ENCODE data around the gene BRSK2. TPM values are rescaled to one million over a fixed set of nuclear protein-coding genes. Genes with fewer than 3 reads are reported as not detected.
A peak's percentile ranks its signal among the peaks of the same experiment; 100 is the strongest.

The BRSK2 gene
- polyA plus RNA-seq, 1 of the 3 experiments (the other 2 are of a cell fraction): 0.64 TPM

DNA sequence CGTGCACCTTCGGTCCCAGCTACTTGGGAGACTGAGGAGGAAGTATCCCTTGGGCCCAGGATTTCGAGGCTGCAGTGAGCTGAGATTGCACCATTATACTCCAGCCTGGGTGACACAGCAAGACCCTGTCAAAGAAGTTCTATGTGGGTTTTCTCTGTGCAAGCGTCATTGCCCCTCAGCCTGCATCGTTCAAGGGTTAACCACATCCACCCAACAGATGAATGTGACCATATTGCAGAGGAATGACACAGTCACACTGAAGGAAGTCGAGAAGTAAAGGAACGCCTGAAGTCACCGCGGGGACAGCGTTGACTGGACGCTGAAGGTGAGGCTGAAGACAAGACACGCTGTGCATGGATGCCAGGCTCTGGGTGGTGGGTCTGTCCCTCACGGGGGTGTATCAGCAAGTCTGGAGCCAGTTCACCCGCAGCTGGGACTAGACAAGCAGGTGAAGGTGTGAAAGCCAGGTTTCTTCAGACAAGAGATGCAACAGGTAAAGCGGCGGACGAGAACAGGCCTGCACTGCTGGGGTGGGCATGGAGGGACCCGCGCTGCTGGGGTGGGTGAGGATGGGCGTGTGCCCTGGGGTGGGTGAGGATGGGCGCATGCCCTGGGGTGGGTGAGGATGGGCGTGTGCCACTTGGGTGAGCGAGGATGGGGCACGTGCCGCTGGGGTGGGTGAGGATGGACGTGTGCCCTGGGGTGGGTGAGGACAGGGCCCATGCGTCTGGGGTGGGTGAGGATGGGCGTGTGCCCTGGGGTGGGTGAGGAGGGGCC lies 43.8 kb upstream of the BRSK2 start:
- no peaks in the 10 kb centered on the region for H3K9me3 ChIP-seq
- H3K9me2 ChIP-seq: no peaks in the 10 kb centered on the region
- no peaks in the 10 kb centered on the region for H4K20me1 ChIP-seq (ENCODE audit: insufficient read depth)
- H3K4me2 ChIP-seq: no peak overlapping the region
- ChIA-PET POLR2A (no interaction called here), CTCF (no interaction called here)
- whole genome bisulfite sequencing (ENCODE audit: low lambda C conversion rate): 67% methylated on average over 25 of the region's 28 CpGs
- no peaks in the 10 kb centered on the region; a peak in 1 of 4 replicates for H3K4me1 ChIP-seq (ENCODE audit: control insufficient read depth in 1 of 2, insufficient read depth in 2 of 2, low read depth in 1 of 2, low read length in 1 of 2)
- peak; percentile 9 for DNase-seq
- H3K27ac ChIP-seq (ENCODE audit: low read depth in 2 of 2, low read length in 1 of 2): no peak overlapping the region
- TF ChIP-seq EP300 (IDR thresholded peaks at IDR 0.05; ENCODE audit: borderline replicate concordance in 1 of 2, low read depth in 1 of 2, low read length in 1 of 2) (no peak), YY1 (IDR thresholded peaks at IDR 0.05; ENCODE audit: low read depth) (no peak), RFX5 (IDR thresholded peaks at IDR 0.05; ENCODE audit: low read length) (no peak), NRF1 (IDR thresholded peaks at IDR 0.05; ENCODE audit: low read depth, low read length) (no peak), ELF1 (IDR thresholded peaks at IDR 0.05) (no peak)
- TF ChIP-seq, protein P1, sequence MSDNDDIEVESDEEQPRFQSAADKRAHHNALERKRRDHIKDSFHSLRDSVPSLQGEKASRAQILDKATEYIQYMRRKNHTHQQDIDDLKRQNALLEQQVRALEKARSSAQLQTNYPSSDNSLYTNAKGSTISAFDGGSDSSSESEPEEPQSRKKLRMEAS (IDR thresholded peaks at IDR 0.05; ENCODE audit: low read depth): no peak
- TF ChIP-seq, protein P2, sequence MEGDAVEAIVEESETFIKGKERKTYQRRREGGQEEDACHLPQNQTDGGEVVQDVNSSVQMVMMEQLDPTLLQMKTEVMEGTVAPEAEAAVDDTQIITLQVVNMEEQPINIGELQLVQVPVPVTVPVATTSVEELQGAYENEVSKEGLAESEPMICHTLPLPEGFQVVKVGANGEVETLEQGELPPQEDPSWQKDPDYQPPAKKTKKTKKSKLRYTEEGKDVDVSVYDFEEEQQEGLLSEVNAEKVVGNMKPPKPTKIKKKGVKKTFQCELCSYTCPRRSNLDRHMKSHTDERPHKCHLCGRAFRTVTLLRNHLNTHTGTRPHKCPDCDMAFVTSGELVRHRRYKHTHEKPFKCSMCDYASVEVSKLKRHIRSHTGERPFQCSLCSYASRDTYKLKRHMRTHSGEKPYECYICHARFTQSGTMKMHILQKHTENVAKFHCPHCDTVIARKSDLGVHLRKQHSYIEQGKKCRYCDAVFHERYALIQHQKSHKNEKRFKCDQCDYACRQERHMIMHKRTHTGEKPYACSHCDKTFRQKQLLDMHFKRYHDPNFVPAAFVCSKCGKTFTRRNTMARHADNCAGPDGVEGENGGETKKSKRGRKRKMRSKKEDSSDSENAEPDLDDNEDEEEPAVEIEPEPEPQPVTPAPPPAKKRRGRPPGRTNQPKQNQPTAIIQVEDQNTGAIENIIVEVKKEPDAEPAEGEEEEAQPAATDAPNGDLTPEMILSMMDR (IDR thresholded peaks at IDR 0.05): no peak
- no peak overlapping the region for H3K4me3 ChIP-seq (ENCODE audit: low read depth in 2 of 2, low read length in 1 of 2)
- no peak overlapping the region for H3K9ac ChIP-seq
- H3K36me3 ChIP-seq (replicated peaks in 1 of 2; ENCODE audit: control insufficient read depth in 1 of 2, insufficient read depth in 2 of 2, low read length in 1 of 2): no peaks in the 10 kb centered on the region
- no peak overlapping the region for H2AFZ ChIP-seq (ENCODE audit: low read depth)
- no peaks in the 10 kb centered on the region for H3F3A ChIP-seq (replicated peaks; ENCODE audit: insufficient read depth)
- no peaks in the 10 kb centered on the region for H3K79me2 ChIP-seq (ENCODE audit: insufficient read depth)
- H3K27me3 ChIP-seq (ENCODE audit: insufficient read depth): no peaks in the 10 kb centered on the region

DNA sequence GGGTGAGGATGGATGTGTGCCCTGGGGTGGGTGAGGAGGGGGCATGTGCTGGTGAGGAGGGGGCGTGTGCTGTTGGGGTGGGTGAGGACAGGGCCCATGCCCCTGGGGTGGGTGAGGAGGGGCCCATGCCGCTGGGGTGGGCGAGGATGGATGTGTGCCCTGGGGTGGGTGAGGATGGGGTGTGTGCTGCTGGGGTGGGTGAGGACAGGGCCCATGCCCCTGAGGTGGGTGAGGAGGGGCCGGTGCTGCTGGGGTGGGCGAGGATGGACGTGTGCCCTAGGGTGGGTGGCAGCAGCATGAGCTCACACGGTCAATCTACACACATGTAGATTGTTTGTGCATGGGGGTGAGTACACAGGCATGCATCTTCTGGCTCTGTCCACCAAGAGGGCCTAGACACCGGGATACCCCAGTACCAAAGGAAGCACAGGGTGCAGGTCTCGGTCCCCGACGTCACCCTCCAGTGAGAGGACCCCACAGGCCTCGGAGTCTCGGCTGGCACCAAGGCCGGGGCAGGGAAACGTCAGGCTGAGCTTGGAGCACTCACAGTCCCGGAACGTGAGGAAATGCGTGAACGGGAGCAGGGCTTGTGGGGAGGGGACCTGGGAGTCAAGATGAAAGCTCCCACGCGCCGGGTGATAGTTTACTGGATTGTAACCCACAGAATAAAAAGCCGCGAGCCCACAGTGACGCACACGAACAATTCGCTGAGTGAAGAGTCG lies 42.9 kb upstream of the BRSK2 start:
- no peaks in the 10 kb centered on the region for H3K9me2 ChIP-seq
- H3K4me2 ChIP-seq: no peak overlapping the region
- H3K36me3 ChIP-seq (replicated peaks in 1 of 2; ENCODE audit: control insufficient read depth in 1 of 2, insufficient read depth in 2 of 2, low read length in 1 of 2): no peaks in the 10 kb centered on the region
- no peaks in the 10 kb centered on the region for H4K20me1 ChIP-seq (ENCODE audit: insufficient read depth)
- CTCF ChIA-PET: no interaction called here
- no peaks in the 10 kb centered on the region; a peak in 1 of 4 replicates for H3K4me1 ChIP-seq (ENCODE audit: control insufficient read depth in 1 of 2, insufficient read depth in 2 of 2, low read depth in 1 of 2, low read length in 1 of 2)
- H3K79me2 ChIP-seq (ENCODE audit: insufficient read depth): no peaks in the 10 kb centered on the region
- peak; percentile 11 for DNase-seq
- no peak overlapping the region for H3K9ac ChIP-seq
- H2AFZ ChIP-seq (ENCODE audit: low read depth): no peak overlapping the region
- H3K27me3 ChIP-seq (ENCODE audit: insufficient read depth): no peaks in the 10 kb centered on the region
- no peak overlapping the region for H3K4me3 ChIP-seq (ENCODE audit: low read depth in 2 of 2, low read length in 1 of 2)
- no peaks in the 10 kb centered on the region for H3F3A ChIP-seq (replicated peaks; ENCODE audit: insufficient read depth)
- POLR2A ChIA-PET: no interaction called here
- TF ChIP-seq MEF2A (IDR thresholded peaks at IDR 0.05; ENCODE audit: borderline replicate concordance, low read depth) (no peak), RXRA (IDR thresholded peaks at IDR 0.05; ENCODE audit: borderline replicate concordance, low read depth) (no peak), SMC3 (IDR thresholded peaks at IDR 0.05; ENCODE audit: low read depth, low read length) (no peak), GATA2 (CRISPR knock-in tag; IDR thresholded peaks at IDR 0.05) (no peak), EP300 (IDR thresholded peaks at IDR 0.05; ENCODE audit: borderline replicate concordance in 1 of 2, low read depth in 1 of 2, low read length in 1 of 2) (no peak), FOSL2 (IDR thresholded peaks at IDR 0.05; ENCODE audit: borderline replicate concordance, low read depth) (no peak), NFIC (IDR thresholded peaks at IDR 0.05; ENCODE audit: borderline replicate concordance) (no peak), RFX5 (IDR thresholded peaks at IDR 0.05; ENCODE audit: low read length) (no peak), ELF1 (IDR thresholded peaks at IDR 0.05) (no peak)
- TF ChIP-seq, protein P3, sequence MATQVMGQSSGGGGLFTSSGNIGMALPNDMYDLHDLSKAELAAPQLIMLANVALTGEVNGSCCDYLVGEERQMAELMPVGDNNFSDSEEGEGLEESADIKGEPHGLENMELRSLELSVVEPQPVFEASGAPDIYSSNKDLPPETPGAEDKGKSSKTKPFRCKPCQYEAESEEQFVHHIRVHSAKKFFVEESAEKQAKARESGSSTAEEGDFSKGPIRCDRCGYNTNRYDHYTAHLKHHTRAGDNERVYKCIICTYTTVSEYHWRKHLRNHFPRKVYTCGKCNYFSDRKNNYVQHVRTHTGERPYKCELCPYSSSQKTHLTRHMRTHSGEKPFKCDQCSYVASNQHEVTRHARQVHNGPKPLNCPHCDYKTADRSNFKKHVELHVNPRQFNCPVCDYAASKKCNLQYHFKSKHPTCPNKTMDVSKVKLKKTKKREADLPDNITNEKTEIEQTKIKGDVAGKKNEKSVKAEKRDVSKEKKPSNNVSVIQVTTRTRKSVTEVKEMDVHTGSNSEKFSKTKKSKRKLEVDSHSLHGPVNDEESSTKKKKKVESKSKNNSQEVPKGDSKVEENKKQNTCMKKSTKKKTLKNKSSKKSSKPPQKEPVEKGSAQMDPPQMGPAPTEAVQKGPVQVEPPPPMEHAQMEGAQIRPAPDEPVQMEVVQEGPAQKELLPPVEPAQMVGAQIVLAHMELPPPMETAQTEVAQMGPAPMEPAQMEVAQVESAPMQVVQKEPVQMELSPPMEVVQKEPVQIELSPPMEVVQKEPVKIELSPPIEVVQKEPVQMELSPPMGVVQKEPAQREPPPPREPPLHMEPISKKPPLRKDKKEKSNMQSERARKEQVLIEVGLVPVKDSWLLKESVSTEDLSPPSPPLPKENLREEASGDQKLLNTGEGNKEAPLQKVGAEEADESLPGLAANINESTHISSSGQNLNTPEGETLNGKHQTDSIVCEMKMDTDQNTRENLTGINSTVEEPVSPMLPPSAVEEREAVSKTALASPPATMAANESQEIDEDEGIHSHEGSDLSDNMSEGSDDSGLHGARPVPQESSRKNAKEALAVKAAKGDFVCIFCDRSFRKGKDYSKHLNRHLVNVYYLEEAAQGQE (IDR thresholded peaks at IDR 0.05; ENCODE audit: low read depth, low read length): no peak
- TF ChIP-seq, protein P4, sequence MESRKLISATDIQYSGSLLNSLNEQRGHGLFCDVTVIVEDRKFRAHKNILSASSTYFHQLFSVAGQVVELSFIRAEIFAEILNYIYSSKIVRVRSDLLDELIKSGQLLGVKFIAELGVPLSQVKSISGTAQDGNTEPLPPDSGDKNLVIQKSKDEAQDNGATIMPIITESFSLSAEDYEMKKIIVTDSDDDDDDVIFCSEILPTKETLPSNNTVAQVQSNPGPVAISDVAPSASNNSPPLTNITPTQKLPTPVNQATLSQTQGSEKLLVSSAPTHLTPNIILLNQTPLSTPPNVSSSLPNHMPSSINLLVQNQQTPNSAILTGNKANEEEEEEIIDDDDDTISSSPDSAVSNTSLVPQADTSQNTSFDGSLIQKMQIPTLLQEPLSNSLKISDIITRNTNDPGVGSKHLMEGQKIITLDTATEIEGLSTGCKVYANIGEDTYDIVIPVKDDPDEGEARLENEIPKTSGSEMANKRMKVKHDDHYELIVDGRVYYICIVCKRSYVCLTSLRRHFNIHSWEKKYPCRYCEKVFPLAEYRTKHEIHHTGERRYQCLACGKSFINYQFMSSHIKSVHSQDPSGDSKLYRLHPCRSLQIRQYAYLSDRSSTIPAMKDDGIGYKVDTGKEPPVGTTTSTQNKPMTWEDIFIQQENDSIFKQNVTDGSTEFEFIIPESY (IDR thresholded peaks at IDR 0.05; ENCODE audit: borderline replicate concordance, low read depth): no peak
- H3K27ac ChIP-seq (ENCODE audit: low read depth in 2 of 2, low read length in 1 of 2): no peak overlapping the region
- H3K9me3 ChIP-seq: no peaks in the 10 kb centered on the region
- 70% methylated on average over 28 of the region's 28 CpGs for WGBS (ENCODE audit: low lambda C conversion rate)
